ENCODE measurements around the gene GATAD1.
"Not testable (repeated sequence)": the region's sequence is repeated elsewhere in the genome, so short reads cannot be mapped to it uniquely, and the experiment has no call there.

Gene GATAD1

DNA sequence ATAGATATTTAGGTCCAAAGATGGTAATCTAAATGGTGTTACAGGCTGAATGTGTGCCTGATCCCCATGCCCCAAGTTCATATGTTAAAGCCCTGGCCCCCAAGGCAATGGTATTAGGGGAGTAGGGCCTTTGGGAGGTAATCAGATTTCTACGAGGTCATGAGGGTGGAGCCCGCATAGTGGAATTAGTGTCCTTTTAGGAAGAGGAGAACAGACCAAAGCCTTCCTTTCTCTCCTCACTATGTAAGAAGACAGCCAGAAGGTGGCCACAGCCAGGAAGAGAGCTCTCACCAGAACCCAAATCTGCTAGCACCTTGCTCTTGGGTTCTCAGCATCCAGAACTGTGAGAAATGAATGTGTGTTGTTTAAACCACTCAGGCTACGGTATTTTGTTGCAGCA, 15.3 kb downstream of the GATAD1 start:
- no peak overlapping the region for H3K4me2 ChIP-seq (ENCODE audit: low read depth, low read length)
- H2AFZ ChIP-seq (ENCODE audit: low read length) = no peak overlapping the region
- no peak overlapping the region for H3K27ac ChIP-seq (ENCODE audit: low read length)
- no peaks in the 10 kb centered on the region for H3K4me1 ChIP-seq (ENCODE audit: low read length)
- H3K79me2 ChIP-seq (ENCODE audit: low read length) = no peaks in the 10 kb centered on the region
- no peak for DNase-seq
- H4K20me1 ChIP-seq (ENCODE audit: insufficient read depth, low read length) = no peaks in the 10 kb centered on the region
- no peak overlapping the region for H3K4me3 ChIP-seq (ENCODE audit: low read length)
- H3K9me3 ChIP-seq (replicated peaks; ENCODE audit: insufficient read depth, low read length) = no peaks in the 10 kb centered on the region
- H3K36me3 ChIP-seq (replicated peaks; ENCODE audit: insufficient read depth, low read length) = no peaks in the 10 kb centered on the region
- no peaks in the 10 kb centered on the region for H3K27me3 ChIP-seq (replicated peaks; ENCODE audit: insufficient read depth, low read length)
- H3K9ac ChIP-seq (ENCODE audit: low read length) = no peak overlapping the region
- H3K9me2 ChIP-seq (replicated peaks; ENCODE audit: insufficient read depth, low read length) = no peaks in the 10 kb centered on the region
- H3F3A ChIP-seq (ENCODE audit: insufficient read depth, low read length) = no peaks in the 10 kb centered on the region
- TF ChIP-seq EZH2phosphoT487 (IDR thresholded peaks at IDR 0.05; ENCODE audit: low read length) = no peak
- no peak for TF ChIP-seq EZH2 (optimal IDR thresholded peaks at IDR 0.05; ENCODE audit: low read depth, low read length)
- TF ChIP-seq, protein P1, sequence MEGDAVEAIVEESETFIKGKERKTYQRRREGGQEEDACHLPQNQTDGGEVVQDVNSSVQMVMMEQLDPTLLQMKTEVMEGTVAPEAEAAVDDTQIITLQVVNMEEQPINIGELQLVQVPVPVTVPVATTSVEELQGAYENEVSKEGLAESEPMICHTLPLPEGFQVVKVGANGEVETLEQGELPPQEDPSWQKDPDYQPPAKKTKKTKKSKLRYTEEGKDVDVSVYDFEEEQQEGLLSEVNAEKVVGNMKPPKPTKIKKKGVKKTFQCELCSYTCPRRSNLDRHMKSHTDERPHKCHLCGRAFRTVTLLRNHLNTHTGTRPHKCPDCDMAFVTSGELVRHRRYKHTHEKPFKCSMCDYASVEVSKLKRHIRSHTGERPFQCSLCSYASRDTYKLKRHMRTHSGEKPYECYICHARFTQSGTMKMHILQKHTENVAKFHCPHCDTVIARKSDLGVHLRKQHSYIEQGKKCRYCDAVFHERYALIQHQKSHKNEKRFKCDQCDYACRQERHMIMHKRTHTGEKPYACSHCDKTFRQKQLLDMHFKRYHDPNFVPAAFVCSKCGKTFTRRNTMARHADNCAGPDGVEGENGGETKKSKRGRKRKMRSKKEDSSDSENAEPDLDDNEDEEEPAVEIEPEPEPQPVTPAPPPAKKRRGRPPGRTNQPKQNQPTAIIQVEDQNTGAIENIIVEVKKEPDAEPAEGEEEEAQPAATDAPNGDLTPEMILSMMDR (IDR thresholded peaks at IDR 0.05; ENCODE audit: low read length) = no peak

DNA sequence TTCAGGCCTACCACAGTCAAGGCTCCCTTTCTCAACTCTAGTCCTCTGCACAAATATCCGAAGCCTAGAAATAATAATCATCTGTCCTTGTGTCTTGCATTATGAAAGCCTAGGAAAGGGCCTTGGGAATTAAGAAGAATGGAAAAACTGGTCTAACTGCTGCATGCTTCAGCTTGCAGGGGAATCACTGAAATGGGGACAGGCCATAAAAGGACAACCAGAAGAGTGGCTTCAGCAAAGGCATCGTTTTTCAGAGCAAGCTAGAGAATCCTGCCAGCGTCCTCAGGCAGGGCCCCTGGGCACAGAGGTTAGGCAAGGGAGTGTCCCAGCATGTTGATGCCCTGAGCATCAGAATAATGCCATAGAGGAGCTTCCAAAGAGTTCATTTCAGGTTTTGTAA, 17.2 kb downstream of the GATAD1 start:
- Histone ChIP-seq H3K4me1 (ENCODE audit: low read length) (no peaks in the 10 kb centered on the region), H3K9me2 (replicated peaks; ENCODE audit: insufficient read depth, low read length) (no peaks in the 10 kb centered on the region), H3F3A (ENCODE audit: insufficient read depth, low read length) (no peaks in the 10 kb centered on the region), H3K9me3 (replicated peaks; ENCODE audit: insufficient read depth, low read length) (no peaks in the 10 kb centered on the region), H3K4me2 (ENCODE audit: low read depth, low read length) (no peak overlapping the region), H3K36me3 (replicated peaks; ENCODE audit: insufficient read depth, low read length) (no peaks in the 10 kb centered on the region), H4K20me1 (ENCODE audit: insufficient read depth, low read length) (no peaks in the 10 kb centered on the region), H3K79me2 (ENCODE audit: low read length) (no peaks in the 10 kb centered on the region), H3K4me3 (ENCODE audit: low read length) (no peak overlapping the region), H2AFZ (ENCODE audit: low read length) (no peak overlapping the region), H3K9ac (ENCODE audit: low read length) (no peak overlapping the region), H3K27ac (ENCODE audit: low read length) (no peak overlapping the region), H3K27me3 (replicated peaks; ENCODE audit: insufficient read depth, low read length) (no peaks in the 10 kb centered on the region)
- TF ChIP-seq EZH2phosphoT487 (IDR thresholded peaks at IDR 0.05; ENCODE audit: low read length) = no peak
- no peak for TF ChIP-seq EZH2 (optimal IDR thresholded peaks at IDR 0.05; ENCODE audit: low read depth, low read length)
- TF ChIP-seq, protein P1 (IDR thresholded peaks at IDR 0.05; ENCODE audit: low read length) = no peak
- DNase-seq = no peak

GRCh38 chr7:92466682-92467081, 19.4 kb downstream of the GATAD1 start:
- TF ChIP-seq EZH2phosphoT487 (IDR thresholded peaks at IDR 0.05; ENCODE audit: low read length) (no peak), EZH2 (optimal IDR thresholded peaks at IDR 0.05; ENCODE audit: low read depth, low read length) (no peak)
- TF ChIP-seq, protein P1 (IDR thresholded peaks at IDR 0.05; ENCODE audit: low read length) = no peak
- Histone ChIP-seq H3K9ac (ENCODE audit: low read length) (no peak overlapping the region), H3K4me1 (ENCODE audit: low read length) (no peaks in the 10 kb centered on the region), H3K9me3 (replicated peaks; ENCODE audit: insufficient read depth, low read length) (no peaks in the 10 kb centered on the region), H2AFZ (ENCODE audit: low read length) (no peak overlapping the region), H3K9me2 (replicated peaks; ENCODE audit: insufficient read depth, low read length) (no peaks in the 10 kb centered on the region), H3F3A (ENCODE audit: insufficient read depth, low read length) (no peaks in the 10 kb centered on the region), H3K4me3 (ENCODE audit: low read length) (no peak overlapping the region), H4K20me1 (ENCODE audit: insufficient read depth, low read length) (no peaks in the 10 kb centered on the region), H3K36me3 (replicated peaks; ENCODE audit: insufficient read depth, low read length) (no peaks in the 10 kb centered on the region), H3K79me2 (ENCODE audit: low read length) (no peaks in the 10 kb centered on the region), H3K27ac (ENCODE audit: low read length) (no peak overlapping the region), H3K4me2 (ENCODE audit: low read depth, low read length) (no peak overlapping the region), H3K27me3 (replicated peaks; ENCODE audit: insufficient read depth, low read length) (no peaks in the 10 kb centered on the region)
- DNase-seq = no peak

- H3K27ac ChIP-seq (ENCODE audit: low read length); H3K79me2 ChIP-seq (ENCODE audit: low read length); H3K36me3 ChIP-seq (replicated peaks; ENCODE audit: insufficient read depth, low read length); H3K4me1 ChIP-seq (ENCODE audit: low read length); H3K4me3 ChIP-seq (ENCODE audit: low read length); H3F3A ChIP-seq (ENCODE audit: insufficient read depth, low read length); H2AFZ ChIP-seq (ENCODE audit: low read length); H3K9ac ChIP-seq (ENCODE audit: low read length); H3K27me3 ChIP-seq (replicated peaks; ENCODE audit: insufficient read depth, low read length); H3K9me3 ChIP-seq (replicated peaks; ENCODE audit: insufficient read depth, low read length); DNase-seq; H3K4me2 ChIP-seq (ENCODE audit: low read depth, low read length); H4K20me1 ChIP-seq (ENCODE audit: insufficient read depth, low read length); H3K9me2 ChIP-seq (replicated peaks; ENCODE audit: insufficient read depth, low read length): not testable (repeated sequence)
Observed at GRCh38 chr7:92468589-92468988, 21.3 kb downstream of the GATAD1 start.

- not testable (repeated sequence) for H3K9me2 ChIP-seq (replicated peaks; ENCODE audit: insufficient read depth, low read length); H3K9ac ChIP-seq (ENCODE audit: low read length); H3K27me3 ChIP-seq (replicated peaks; ENCODE audit: insufficient read depth, low read length); H3K4me2 ChIP-seq (ENCODE audit: low read depth, low read length); H3K79me2 ChIP-seq (ENCODE audit: low read length); DNase-seq; H2AFZ ChIP-seq (ENCODE audit: low read length); H3F3A ChIP-seq (ENCODE audit: insufficient read depth, low read length); H4K20me1 ChIP-seq (ENCODE audit: insufficient read depth, low read length); H3K27ac ChIP-seq (ENCODE audit: low read length); H3K4me1 ChIP-seq (ENCODE audit: low read length); H3K4me3 ChIP-seq (ENCODE audit: low read length); H3K36me3 ChIP-seq (replicated peaks; ENCODE audit: insufficient read depth, low read length); H3K9me3 ChIP-seq (replicated peaks; ENCODE audit: insufficient read depth, low read length)
Observed at GRCh38 chr7:92473989-92474388, 26.7 kb downstream of the GATAD1 start.

GRCh38 chr7:92475261-92475770, 28.0 kb downstream of the GATAD1 start:
- not testable (repeated sequence) for H2AFZ ChIP-seq (ENCODE audit: low read length); H3K4me1 ChIP-seq (ENCODE audit: low read length); H3F3A ChIP-seq (ENCODE audit: insufficient read depth, low read length); H3K9me3 ChIP-seq (replicated peaks; ENCODE audit: insufficient read depth, low read length); H3K36me3 ChIP-seq (replicated peaks; ENCODE audit: insufficient read depth, low read length); H4K20me1 ChIP-seq (ENCODE audit: insufficient read depth, low read length); H3K27ac ChIP-seq (ENCODE audit: low read length); H3K9ac ChIP-seq (ENCODE audit: low read length); H3K79me2 ChIP-seq (ENCODE audit: low read length); H3K4me3 ChIP-seq (ENCODE audit: low read length); H3K27me3 ChIP-seq (replicated peaks; ENCODE audit: insufficient read depth, low read length); H3K4me2 ChIP-seq (ENCODE audit: low read depth, low read length); DNase-seq; H3K9me2 ChIP-seq (replicated peaks; ENCODE audit: insufficient read depth, low read length)
